IMR-90 (cell line): ENCODE measurements around the gene CXorf38. TPM values are rescaled to one million over a fixed set of nuclear protein-coding genes. Genes with fewer than 3 reads are reported as not detected.

Experiments
- ATAC-seq: fragments of 200-7000 bp; cut with Tn5 transposase; 2 replicates; pipeline ENCODE4 v1.9.1; 2020; ENCODE audit warnings: low read depth, mild to moderate bottlenecking, moderate library complexity
- BruUV-seq: library from RNA; stranded (reverse); fragments of 400-500 nt; replicated peaks from 2 replicates; lab custom pipeline; 2021; lab: Mats Ljungman, UMichigan
- CTCF ChIA-PET: fragments of 300-600 bp; formaldehyde crosslinking; extraction: SDS; loops from one replicate; lab custom pipeline; 2021; ENCODE audit warnings: antibody characterized with exemption; lab: Yijun Ruan, JAX
- POLR2A ChIA-PET: fragments of 300-600 bp; sonication (Branson Sonifier 250); formaldehyde crosslinking; loops from one replicate; lab custom pipeline; 2022; ENCODE audit warnings: antibody characterized with exemption; ENCODE audit not compliant: unreplicated experiment; lab: Charles Lee
- DNase-seq: peaks from one replicate; pipeline ENCODE4 v3.0.0; 2013
- H2AFZ ChIP-seq: replicated peaks from 2 replicates; pipeline ENCODE3; 2013; ENCODE audit warnings: low read length, mild to moderate bottlenecking; ENCODE audit not compliant: poor library complexity
- H2AK5ac ChIP-seq: 2 replicates; pipeline ENCODE4 v1.6.1; 2013; ENCODE audit warnings: low read depth, low read length, inconsistent platforms
- H2AK9ac ChIP-seq: replicated peaks from 2 replicates; pipeline ENCODE3; 2013; ENCODE audit warnings: mild to moderate bottlenecking, low read depth, low read length, moderate library complexity; ENCODE audit not compliant: poor library complexity
- H2BK120ac ChIP-seq: 2 replicates; pipeline ENCODE4 v1.6.1; 2013; ENCODE audit warnings: low read depth, low read length, inconsistent platforms
- H2BK15ac ChIP-seq: 3 replicates; pipeline ENCODE4 v1.6.1; 2013; ENCODE audit warnings: low read depth, low read length, inconsistent platforms
- H2BK20ac ChIP-seq: 2 replicates; pipeline ENCODE4 v1.6.1; 2013; ENCODE audit warnings: low read depth, mild to moderate bottlenecking, inconsistent platforms, low read length, moderate library complexity
- H2BK5ac ChIP-seq: 2 replicates; pipeline ENCODE4 v1.6.1; 2013; ENCODE audit warnings: mild to moderate bottlenecking, low read depth, low read length, inconsistent platforms; ENCODE audit not compliant: poor library complexity, severe bottlenecking
- H3K14ac ChIP-seq: replicated peaks from 2 replicates; pipeline ENCODE4 v1.6.1; 2013; ENCODE audit warnings: low read depth, low read length, inconsistent platforms
- H3K18ac ChIP-seq: 2 replicates; pipeline ENCODE4 v1.6.1; 2013; ENCODE audit warnings: low read depth, low read length, control low read depth
- H3K23ac ChIP-seq: 2 replicates; pipeline ENCODE4 v1.6.1; 2013; ENCODE audit warnings: low read depth, low read length, inconsistent platforms
- H3K27ac ChIP-seq: 2 replicates; pipeline ENCODE4 v1.5.1; 2013; ENCODE audit warnings: mild to moderate bottlenecking, control low read depth, low read length; ENCODE audit not compliant: insufficient read depth
- H3K27me3 ChIP-seq: 2 replicates; pipeline ENCODE4 v1.6.1; 2013; ENCODE audit warnings: low read length; ENCODE audit not compliant: control insufficient read depth, insufficient read depth
- H3K36me3 ChIP-seq: 2 replicates; pipeline ENCODE4 v1.6.1; 2013; ENCODE audit warnings: low read length, mixed read lengths; ENCODE audit not compliant: control insufficient read depth, insufficient read depth
- H3K4ac ChIP-seq: 2 replicates; pipeline ENCODE4 v1.6.1; 2013; ENCODE audit warnings: low read depth, low read length, inconsistent platforms
- H3K4me1 ChIP-seq: 2 replicates; pipeline ENCODE4 v1.6.1; 2013; ENCODE audit warnings: low read length, mixed read lengths; ENCODE audit not compliant: control insufficient read depth, insufficient read depth
- H3K4me2 ChIP-seq: 2 replicates; pipeline ENCODE4 v1.6.1; 2013; ENCODE audit warnings: low read depth, mild to moderate bottlenecking, control low read depth, low read length, moderate library complexity
- H3K4me3 ChIP-seq: 2 replicates; pipeline ENCODE4 v1.5.1; 2013; ENCODE audit warnings: low read depth, mild to moderate bottlenecking, control low read depth, low read length, moderate library complexity; ENCODE audit not compliant: insufficient read depth
- H3K56ac ChIP-seq: 2 replicates; pipeline ENCODE4 v1.6.1; 2013; ENCODE audit warnings: low read length, inconsistent platforms; ENCODE audit not compliant: insufficient read depth; ENCODE audit errors: extremely low read depth
- H3K79me1 ChIP-seq, 2 experiments: 2 replicates each; pipeline ENCODE4 v1.6.1; 2013; ENCODE audit warnings: low read length in 2 of 2, inconsistent platforms in 1 of 2, low read depth in 1 of 2
- H3K9ac ChIP-seq: 2 replicates; pipeline ENCODE4 v1.6.1; 2013; ENCODE audit warnings: low read depth, low read length, control low read depth
- H3K9me1 ChIP-seq: 2 replicates; pipeline ENCODE4 v1.6.1; 2013; ENCODE audit warnings: low read length, inconsistent platforms; ENCODE audit not compliant: insufficient read depth
- H3K9me3 ChIP-seq: 2 replicates; pipeline ENCODE4 v1.6.1; 2013; ENCODE audit warnings: low read length; ENCODE audit not compliant: control insufficient read depth, insufficient read depth
- H4K20me1 ChIP-seq: 2 replicates; pipeline ENCODE4 v1.6.1; 2013; ENCODE audit warnings: low read length, inconsistent platforms; ENCODE audit not compliant: insufficient read depth
- H4K5ac ChIP-seq: 2 replicates; pipeline ENCODE4 v1.6.1; 2013; ENCODE audit warnings: mild to moderate bottlenecking, low read depth, low read length, control low read depth
- H4K8ac ChIP-seq, 2 experiments: 2 replicates each; pipeline ENCODE4 v1.6.1; 2013; ENCODE audit warnings: low read depth in 2 of 2, low read length in 2 of 2, control low read depth in 1 of 2, inconsistent platforms in 1 of 2
- H4K91ac ChIP-seq: 2 replicates; pipeline ENCODE4 v1.6.1; 2013; ENCODE audit warnings: low read depth, low read length, inconsistent platforms; ENCODE audit not compliant: insufficient read depth
- BHLHE40 ChIP-seq: fragments of 150-350 bp; IDR thresholded peaks from 2 replicates; pipeline ENCODE4 v1.6.1; 2016; ENCODE audit warnings: mild to moderate bottlenecking, low read depth, low read length
- CEBPB ChIP-seq: IDR thresholded peaks from 2 replicates; pipeline ENCODE4 v1.6.1; 2012; ENCODE audit warnings: low read depth, low read length, improper control_type of control experiment
- CHD1 ChIP-seq: IDR thresholded peaks from 2 replicates; pipeline ENCODE4 v1.6.1; 2012; ENCODE audit warnings: low read depth, low read length, improper control_type of control experiment
- CTCF ChIP-seq: conservative IDR thresholded peaks from 2 replicates; pipeline ENCODE4 v1.5.1; 2012; ENCODE audit warnings: mild to moderate bottlenecking, low read depth, low read length, improper control_type of control experiment
- ELK1 ChIP-seq: fragments of 150-350 bp; IDR thresholded peaks from 2 replicates; pipeline ENCODE4 v1.6.1; 2016; ENCODE audit warnings: low read depth, mild to moderate bottlenecking, low read length, moderate library complexity, borderline replicate concordance
- MAFK ChIP-seq: IDR thresholded peaks from 2 replicates; pipeline ENCODE4 v1.6.1; 2012; ENCODE audit warnings: low read depth, low read length, improper control_type of control experiment
- MXI1 ChIP-seq: IDR thresholded peaks from 2 replicates; pipeline ENCODE4 v1.6.1; 2012; ENCODE audit warnings: low read depth, mild to moderate bottlenecking, low read length, moderate library complexity, borderline replicate concordance
- NFE2L2 ChIP-seq: fragments of 150-350 bp; IDR thresholded peaks from 2 replicates; pipeline ENCODE4 v1.6.1; 2016; ENCODE audit warnings: low read depth, mild to moderate bottlenecking, low read length
- POLR2A ChIP-seq: IDR thresholded peaks from 2 replicates; pipeline ENCODE4 v1.6.1; 2012; ENCODE audit warnings: mild to moderate bottlenecking, low read depth, low read length
- RAD21 ChIP-seq: IDR thresholded peaks from 2 replicates; pipeline ENCODE4 v1.6.1; 2012; ENCODE audit warnings: low read length, improper control_type of control experiment
- RCOR1 ChIP-seq: IDR thresholded peaks from 2 replicates; pipeline ENCODE4 v1.6.1; 2012; ENCODE audit warnings: mild to moderate bottlenecking, low read length, improper control_type of control experiment; ENCODE audit not compliant: insufficient replicate concordance
- RFX5 ChIP-seq: IDR thresholded peaks from 2 replicates; pipeline ENCODE4 v1.8.0; 2012; ENCODE audit warnings: low read depth, mild to moderate bottlenecking, low read length, moderate library complexity
- SMC3 ChIP-seq: fragments of 150-350 bp; IDR thresholded peaks from 2 replicates; pipeline ENCODE4 v1.6.1; 2016; ENCODE audit warnings: low read depth, mild to moderate bottlenecking, antibody characterized with exemption, low read length, moderate library complexity
- WGBS, 2 experiments: methylation state at CpG; one replicate each; pipeline versions ENCODE4 v1.1.5 to v1.1.7; 2013; ENCODE audit warnings: missing lambda C conversion rate in 2 of 2; ENCODE audit not compliant: insufficient read length in 1 of 2; ENCODE audit errors: extremely low coverage in 2 of 2; 5-methylcytosine and 5-hydroxymethylcytosine counted together
- dilution Hi-C: fragments of 300-500 bp; cut with HindIII; formaldehyde crosslinking; loops from one replicate; pipeline ENCODE4 v1.14.3; 2018; ENCODE audit warnings: low sequenced_read_pairs; ENCODE audit not compliant: unreplicated experiment
- in situ Hi-C: fragments of 300-500 bp; cut with MboI; formaldehyde crosslinking; loops from 3 replicates; pipeline ENCODE4 v1.14.3; 2019; ENCODE audit warnings: low sequenced_read_pairs, inconsistent platforms, mixed read lengths
- intact Hi-C: fragments of 100-400 bp; cut with micrococcal nuclease; formaldehyde crosslinking; loops from 2 replicates; pipeline ENCODE4 v1.10.0; 2022
- polyA plus RNA-seq, 3 experiments: library from polyadenylated mRNA; depleted of rRNA; stranded (reverse); fragments of >200 nt; gene quantifications; 2 replicates each; pipeline ENCODE4 v1.2.3, GENCODE V29; 2012; ENCODE audit warnings: low replicate concordance in 1 of 3
- total RNA-seq: library from RNA; depleted of rRNA; stranded (reverse); fragments of >200 nt; gene quantifications from 2 replicates; pipeline ENCODE4 v1.2.3, GENCODE V29; 2012
- TF ChIP-seq, protein P1 (sequence below): fragments of 150-350 bp; IDR thresholded peaks from 2 replicates; pipeline ENCODE4 v1.6.1; 2017; ENCODE audit warnings: mild to moderate bottlenecking, antibody characterized with exemption, low read length, low read depth

The CXorf38 gene
- total and polyA plus RNA-seq, 2 of the 4 experiments (the other 2 are of a cell fraction) = 7.0 to 9.9 TPM

DNA sequence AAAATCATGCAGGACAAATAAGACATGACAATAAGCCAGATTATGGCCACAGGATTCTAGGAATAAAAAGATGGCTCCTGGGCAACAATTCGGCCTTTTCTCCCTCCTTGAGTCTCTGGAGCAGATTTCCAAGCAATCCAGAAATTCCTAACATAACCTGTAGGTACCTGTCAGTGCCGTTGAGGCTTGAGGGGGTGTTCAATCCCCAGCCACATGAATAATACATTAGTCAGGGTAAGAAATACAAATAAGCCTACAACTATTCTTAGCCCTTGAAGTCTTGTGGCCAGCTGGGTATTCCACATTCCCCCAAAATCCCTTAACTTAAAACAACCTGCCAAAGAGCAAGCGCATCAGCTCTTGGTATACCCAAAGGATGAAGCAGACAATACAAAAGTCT is 9.7 kb downstream of the CXorf38 start:
- Histone ChIP-seq H2BK5ac (no peak overlapping the region), H2BK20ac (no peak overlapping the region), H4K20me1 (peaks cover 26% of the 10 kb centered on the region; the same call in 1 of the 2 replicates), H3K9ac (no peak overlapping the region), H2AK5ac (no peak overlapping the region), H3K36me3 (peaks cover 33% of the 10 kb centered on the region), H3K56ac (no peak overlapping the region), H3K4me1 (no peaks in the 10 kb centered on the region; the same call in 1 of the 2 replicates), H3K4ac (no peak overlapping the region), H2BK120ac (no peak overlapping the region), H3K18ac (no peak overlapping the region), H3K9me1 (peaks cover 9% of the 10 kb centered on the region; the same call in 1 of the 2 replicates), H3K4me2 (no peak overlapping the region), H3K27ac (no peak overlapping the region), H3K23ac (no peak overlapping the region), H3K9me3 (no peaks in the 10 kb centered on the region), H4K91ac (no peak overlapping the region), H3K79me1 (peaks cover 16 to 37% of the 10 kb centered on the region in 2 experiments), H2BK15ac (no peak overlapping the region), H4K5ac (no peak overlapping the region), H3K14ac (no peak overlapping the region), H2AFZ (no peak overlapping the region), H3K27me3 (peaks cover 6% of the 10 kb centered on the region; the same call in 1 of the 2 replicates), H3K4me3 (no peak overlapping the region), H2AK9ac (no peak overlapping the region), H4K8ac (no peak overlapping the region)
- dilution Hi-C loops (no loop called here), intact Hi-C loops (no loop called here), in situ Hi-C loops (no loop called here)
- DNase-seq = peak; percentile 44
- no peak for TF ChIP-seq MXI1
- no peak for TF ChIP-seq POLR2A
- TF ChIP-seq RFX5 = no peak
- TF ChIP-seq SMC3 = no peak
- TF ChIP-seq RCOR1 = no peak
- no peak for TF ChIP-seq CEBPB
- no peak for TF ChIP-seq MAFK
- no peak for TF ChIP-seq CHD1
- no peak for TF ChIP-seq RAD21
- no peak for TF ChIP-seq NFE2L2
- TF ChIP-seq BHLHE40 = no peak
- no peak for TF ChIP-seq CTCF
- TF ChIP-seq, protein P1, sequence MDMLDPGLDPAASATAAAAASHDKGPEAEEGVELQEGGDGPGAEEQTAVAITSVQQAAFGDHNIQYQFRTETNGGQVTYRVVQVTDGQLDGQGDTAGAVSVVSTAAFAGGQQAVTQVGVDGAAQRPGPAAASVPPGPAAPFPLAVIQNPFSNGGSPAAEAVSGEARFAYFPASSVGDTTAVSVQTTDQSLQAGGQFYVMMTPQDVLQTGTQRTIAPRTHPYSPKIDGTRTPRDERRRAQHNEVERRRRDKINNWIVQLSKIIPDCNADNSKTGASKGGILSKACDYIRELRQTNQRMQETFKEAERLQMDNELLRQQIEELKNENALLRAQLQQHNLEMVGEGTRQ = no peak
- no peak for TF ChIP-seq ELK1
- no TSS peak for BruUV-seq
- CTCF ChIA-PET = interaction anchor here (0.6 to 0.8 kb wide), 3 partner anchors 10 to 506 kb away, joined by 3 to 4 read pairs (median 3); partner anchors contain the start of gene CXorf38
- WGBS, 2 experiments = no CpG with 5 or more reads among the region's 3 CpGs
- POLR2A ChIA-PET = no interaction called here
- ATAC-seq = no peak
